GM12892 (cell line): ENCODE data around the gene ALG9.

Experiments used
- POLR2A ChIP-seq: IDR thresholded peaks from 2 replicates; pipeline ENCODE4 v1.6.1; 2011; ENCODE audit warnings: low read depth, low read length, control low read depth
- POLR2AphosphoS5 ChIP-seq: IDR thresholded peaks from 2 replicates; pipeline ENCODE4 v1.6.1; 2011; ENCODE audit warnings: low read depth, low read length, control low read depth

- TF ChIP-seq POLR2AphosphoS5 (no peak), POLR2A (no peak)
These were observed 79.1 kb downstream of the ALG9 start for GRCh38 chr11:111792314-111792713.
